ENCODE data around the gene POU5F2. TPM values are rescaled to one million over a fixed set of nuclear protein-coding genes. Genes with fewer than 3 reads are reported as not detected.

POU5F2 gene
- total and polyA plus RNA-seq, 2 of the 8 experiments (the other 6 are each of a cell fraction or from before 2014, with no cell fraction given): 0.06 to 0.08 TPM

GRCh38 chr5:93717162-93717561 is 24.2 kb downstream of the POU5F2 start:
- H2BK120ac ChIP-seq (replicated peaks; ENCODE audit: low read depth, low read length): no peak overlapping the region
- ChIA-PET CTCF (ENCODE audit: partially characterized antibody) (no interaction called here), POLR2A (ENCODE audit: partially characterized antibody) (no interaction called here)
- H2BK5ac ChIP-seq (ENCODE audit: low read depth, low read length): no peak overlapping the region
- no peaks in the 10 kb centered on the region for H3K79me2 ChIP-seq (ENCODE audit: control insufficient read depth in 1 of 2, insufficient read depth in 2 of 2, low read length in 2 of 2)
- H3K4me3 ChIP-seq (ENCODE audit: extremely low read depth in 1 of 4, insufficient read depth in 2 of 4, low read depth in 3 of 4, low read length in 4 of 4): no peak overlapping the region
- no peak overlapping the region for H2BK15ac ChIP-seq (ENCODE audit: low read length)
- DNase-seq (ENCODE audit: low read depth in 1 of 2, low spot score in 2 of 2) (no peak), FAIRE-seq (no peak)
- no peaks in the 10 kb centered on the region for H3K79me1 ChIP-seq (ENCODE audit: low read depth, low read length)
- no peak overlapping the region for H3K27ac ChIP-seq (ENCODE audit: low read depth, low read length)
- H3K14ac ChIP-seq (ENCODE audit: insufficient read length): no peak overlapping the region
- H3K23ac ChIP-seq (ENCODE audit: insufficient read length): no peak overlapping the region
- no peak overlapping the region for H2AFZ ChIP-seq (ENCODE audit: low read length)
- H3K4ac ChIP-seq (replicated peaks; ENCODE audit: insufficient read length, low read depth, low read length): no peak overlapping the region
- no peak overlapping the region for H2AK5ac ChIP-seq (ENCODE audit: low read depth, low read length)
- H3K4me2 ChIP-seq (ENCODE audit: insufficient read depth in 1 of 2, low read depth in 2 of 2, low read length in 2 of 2): no peak overlapping the region
- no peak overlapping the region for H2BK12ac ChIP-seq (ENCODE audit: low read depth, low read length)
- no peaks in the 10 kb centered on the region for H3K23me2 ChIP-seq (ENCODE audit: low read depth, low read length)
- H3K9me3 ChIP-seq (ENCODE audit: insufficient read depth in 2 of 2, low read depth in 1 of 2, low read length in 1 of 2): no peaks in the 10 kb centered on the region
- no peak overlapping the region for H3K9ac ChIP-seq (replicated peaks in 1 of 4; ENCODE audit: extremely low read depth in 1 of 4, low read depth in 3 of 4, low read length in 3 of 4)
- H2BK20ac ChIP-seq (ENCODE audit: low read length): no peak overlapping the region
- H3K18ac ChIP-seq (ENCODE audit: extremely low read depth, low read length): no peak overlapping the region
- WGBS, 2 experiments (ENCODE audit: extremely low coverage in 1 of 2, insufficient coverage in 1 of 2, insufficient read length in 1 of 2, insufficient replicate concordance in 2 of 2, low coverage in 1 of 2, low lambda C conversion rate in 2 of 2, missing lambda C conversion rate in 1 of 2): 89% methylated on average over 4 of the region's 4 CpGs; no CpG with 5 or more reads in 1 of the 2 experiments
- no peaks in the 10 kb centered on the region for H4K20me1 ChIP-seq (replicated peaks in 1 of 2; ENCODE audit: control insufficient read depth in 1 of 2, insufficient read depth in 2 of 2, low read length in 2 of 2)
- H4K5ac ChIP-seq (ENCODE audit: insufficient read length, low read depth, low read length): no peak overlapping the region
- H4K8ac ChIP-seq (ENCODE audit: extremely low read depth, insufficient read depth, low read length): no peak overlapping the region
- TF ChIP-seq SIX5 (IDR thresholded peaks at IDR 0.05; ENCODE audit: low read depth, low read length) (no peak), SAP30 (IDR thresholded peaks at IDR 0.05; ENCODE audit: insufficient read depth, insufficient replicate concordance, low read length) (no peak), KDM1A (IDR thresholded peaks at IDR 0.05; ENCODE audit: borderline replicate concordance, low read length) (no peak), USF2 (IDR thresholded peaks at IDR 0.05; ENCODE audit: low read length) (no peak)
- H3K27me3 ChIP-seq (replicated peaks in 1 of 4; ENCODE audit: control insufficient read depth in 3 of 4, extremely low read depth in 1 of 4, insufficient read depth in 3 of 4, low read length in 3 of 4): no peaks in the 10 kb centered on the region
- H3K36me3 ChIP-seq (ENCODE audit: control insufficient read depth in 2 of 4, insufficient read depth in 4 of 4, low read length in 3 of 4): no peaks in the 10 kb centered on the region
- no peaks in the 10 kb centered on the region for H3K4me1 ChIP-seq (replicated peaks in 1 of 4; ENCODE audit: control insufficient read depth in 3 of 4, insufficient read depth in 4 of 4, low read length in 3 of 4)
- no peak overlapping the region for H3K56ac ChIP-seq (replicated peaks; ENCODE audit: insufficient read length, low read depth, low read length)
- no peak overlapping the region for H4K91ac ChIP-seq (replicated peaks; ENCODE audit: insufficient read length, low read length)
